HG02981 (cell line): ENCODE measurements around the gene EMP1.

Experiments
- ATAC-seq: cut with Tn5 transposase; IDR thresholded peaks from one replicate; pipeline ENCODE4 v1.9.1; 2021; ENCODE audit warnings: mild to moderate bottlenecking, moderate library complexity; ENCODE audit not compliant: unreplicated experiment

EMP1 gene

GRCh38 chr12:13218641-13219040 is 22.1 kb downstream of the EMP1 start:
- ATAC-seq: no peak

DNA sequence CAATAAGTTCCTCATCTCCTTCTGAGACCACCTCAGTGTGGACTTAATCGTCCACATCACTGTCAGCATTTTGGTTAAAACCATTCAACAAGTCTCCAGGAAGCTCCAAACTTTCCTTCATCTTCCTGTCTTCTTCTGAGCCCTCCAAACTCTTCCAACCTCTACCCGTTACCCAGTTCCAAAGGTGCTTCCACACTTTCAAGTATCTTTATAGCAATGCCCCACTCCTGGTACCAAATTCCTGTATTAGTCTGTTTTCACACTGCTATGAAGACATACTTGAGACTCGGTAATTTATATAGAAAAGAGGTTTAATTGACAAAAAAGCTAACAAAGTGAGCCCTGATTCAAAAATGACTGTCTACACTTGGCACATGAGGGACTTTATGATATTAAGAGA is 22.8 kb downstream of the EMP1 start:
- no peak for ATAC-seq

GRCh38 chr12:13220838-13221237 is 24.3 kb downstream of the EMP1 start:
- ATAC-seq: no peak

DNA sequence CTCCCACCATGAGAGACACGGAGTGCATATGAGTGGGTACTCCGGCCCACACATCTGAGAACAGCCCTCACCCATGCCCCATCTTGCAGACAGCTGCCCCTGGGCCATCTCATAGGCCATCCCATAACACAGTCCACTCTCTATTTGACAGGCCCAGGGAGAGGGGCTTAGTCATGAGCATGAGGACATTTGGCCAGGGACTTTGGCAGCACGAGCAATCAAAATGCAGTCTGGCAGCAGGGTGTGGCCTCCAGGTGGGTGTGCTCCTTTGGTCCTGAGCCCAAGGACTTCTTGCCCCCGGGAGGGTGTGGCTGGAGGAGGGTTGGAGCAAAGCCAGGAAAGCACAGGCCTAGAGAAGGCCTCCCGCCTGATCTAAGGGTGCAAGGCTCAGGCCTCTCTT is 25.6 kb downstream of the EMP1 start:
- ATAC-seq: no peak

- ATAC-seq: no peak
These were observed 26.8 kb downstream of the EMP1 start for GRCh38 chr12:13223179-13223804.

DNA sequence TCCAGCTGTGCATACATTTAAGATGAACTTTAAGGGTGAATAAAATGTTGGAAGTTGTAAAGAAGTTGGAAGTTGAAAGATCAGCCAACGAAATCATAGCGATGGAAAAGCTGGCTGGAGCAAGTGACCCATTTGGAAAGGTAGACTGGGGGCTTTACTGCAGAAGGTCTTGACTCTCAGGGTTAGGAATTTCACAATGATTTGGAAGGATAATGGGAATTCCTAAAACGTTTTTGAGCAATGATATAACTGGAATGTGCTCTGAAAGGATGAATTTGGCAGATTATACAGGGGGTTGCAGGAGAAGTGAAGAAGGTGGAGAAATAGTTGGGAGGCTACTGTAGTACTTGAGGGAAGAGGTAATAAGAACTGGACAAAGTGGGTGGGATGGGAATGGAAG is 27.4 kb downstream of the EMP1 start:
- ATAC-seq: no peak

DNA sequence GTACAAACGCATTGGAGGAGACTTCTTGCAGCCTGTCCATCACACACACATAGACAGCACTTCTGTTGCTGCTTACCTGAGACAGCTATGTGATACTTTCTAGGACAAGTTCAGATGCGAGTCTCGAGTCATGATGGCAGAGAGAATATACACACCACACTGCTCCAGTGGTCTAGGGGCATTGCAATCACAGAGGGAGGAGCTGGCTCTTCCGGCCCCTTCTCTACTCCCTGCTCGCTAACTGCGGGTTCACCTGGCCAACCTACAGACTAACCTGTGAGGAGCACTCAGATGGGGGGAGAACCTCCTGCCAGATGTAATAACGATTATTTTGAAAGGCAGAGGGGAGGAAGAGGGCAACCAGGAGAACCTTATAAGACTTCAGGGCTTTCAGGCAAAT is 30.7 kb downstream of the EMP1 start:
- no peak for ATAC-seq

DNA sequence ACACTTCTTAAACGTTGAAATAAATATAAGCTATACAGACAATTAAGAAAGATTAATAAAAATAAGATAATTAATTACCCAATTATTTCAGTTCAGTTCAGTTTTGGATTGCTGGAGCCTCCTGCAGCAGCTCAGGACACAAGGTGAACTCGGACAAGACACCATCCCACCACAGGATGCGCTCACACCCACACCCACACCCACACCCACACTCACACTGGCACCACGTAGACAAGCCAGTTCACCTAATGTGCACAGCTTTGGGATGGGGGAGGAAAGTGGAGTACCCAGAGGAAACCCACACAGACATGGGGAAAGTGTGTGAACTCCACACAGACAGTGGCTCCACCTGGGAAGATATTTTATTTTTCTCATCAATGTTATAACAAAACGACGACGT is 32.1 kb downstream of the EMP1 start:
- ATAC-seq: no peak

GRCh38 chr12:13229504-13229903 is 33.0 kb downstream of the EMP1 start:
- ATAC-seq: no peak

DNA sequence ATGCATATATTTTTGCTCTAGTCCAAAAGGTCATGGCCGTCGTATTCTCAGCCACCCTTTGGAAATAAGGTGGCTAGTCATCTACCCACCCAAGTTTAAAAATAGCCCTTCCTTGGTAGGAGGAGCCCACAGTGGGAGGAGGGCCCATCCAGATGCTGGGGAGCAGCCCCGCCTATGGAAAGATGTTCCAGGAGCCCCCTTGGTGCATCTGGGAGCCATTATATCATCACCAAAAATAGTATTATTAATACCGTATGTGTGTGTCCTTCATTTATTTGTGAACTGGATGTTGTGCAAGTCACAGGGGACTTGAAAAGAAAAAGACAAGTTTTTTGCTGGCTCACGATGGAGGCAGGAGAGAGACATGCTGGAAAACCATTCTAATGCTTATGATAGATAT is 34.0 kb downstream of the EMP1 start:
- no peak for ATAC-seq

GRCh38 chr12:13233830-13234641 is 37.5 kb downstream of the EMP1 start:
- no peak for ATAC-seq

GRCh38 chr12:13238204-13238603 is 41.7 kb downstream of the EMP1 start:
- no peak for ATAC-seq

DNA sequence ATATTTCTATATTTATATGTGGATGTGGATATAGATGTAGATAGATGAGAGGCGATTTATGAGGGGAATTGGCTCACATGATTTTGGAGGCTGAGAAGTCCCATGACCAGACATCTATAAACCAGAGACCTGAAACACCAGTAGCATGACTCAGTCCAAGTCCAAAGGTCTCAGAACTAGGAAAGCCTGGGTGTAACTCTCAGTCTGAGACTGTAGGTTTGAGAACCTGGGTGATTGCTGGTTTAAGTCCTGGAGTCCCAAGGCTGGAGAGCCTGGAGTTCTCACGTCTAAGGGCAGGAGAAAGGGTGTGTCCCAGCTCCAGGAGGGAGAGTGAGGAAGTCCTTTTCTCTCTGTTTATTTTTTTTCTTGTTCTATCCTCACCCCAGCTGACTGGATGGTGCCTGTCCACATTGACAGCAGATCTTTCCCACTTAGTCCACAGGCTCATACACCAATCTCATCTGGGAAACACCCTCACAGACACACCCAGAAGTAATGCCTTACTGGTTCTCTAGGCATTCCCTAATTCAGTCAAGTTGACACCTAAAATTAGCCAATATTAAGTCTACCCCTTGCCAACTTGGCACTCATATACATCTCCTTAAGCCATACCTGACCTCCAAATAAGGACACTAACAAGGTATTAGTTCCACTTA is 45.4 kb downstream of the EMP1 start:
- ATAC-seq: no peak

GRCh38 chr12:13242936-13243335 is 46.4 kb downstream of the EMP1 start:
- ATAC-seq: no peak

DNA sequence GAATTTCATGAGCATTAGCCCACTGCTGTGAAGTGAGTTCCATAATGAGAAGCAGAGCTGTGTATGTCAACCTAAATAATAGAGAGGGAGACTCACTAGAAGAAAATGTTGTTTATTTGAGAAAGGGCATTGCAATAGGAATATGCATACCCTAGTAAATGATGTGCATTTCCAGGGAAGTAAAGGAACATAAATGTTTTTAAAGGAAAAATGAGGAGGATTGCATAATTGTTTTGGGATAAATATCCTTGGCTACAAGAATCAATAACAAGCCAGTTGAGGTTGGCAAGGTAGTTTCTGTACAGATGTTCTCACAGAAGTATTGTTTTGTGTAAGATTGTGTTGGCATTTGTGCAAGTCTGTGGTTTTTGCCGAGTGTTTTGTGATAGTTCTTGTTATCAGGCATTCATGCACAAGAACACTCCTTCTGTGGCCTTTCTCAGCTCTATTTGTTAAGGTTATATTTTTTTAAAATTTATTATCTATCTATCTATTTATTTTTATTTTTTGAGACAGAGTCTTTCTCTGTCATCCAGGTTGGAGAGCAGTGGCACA is 47.1 kb downstream of the EMP1 start:
- no peak for ATAC-seq

GRCh38 chr12:13247596-13247995 is 51.1 kb downstream of the EMP1 start:
- no peak for ATAC-seq

DNA sequence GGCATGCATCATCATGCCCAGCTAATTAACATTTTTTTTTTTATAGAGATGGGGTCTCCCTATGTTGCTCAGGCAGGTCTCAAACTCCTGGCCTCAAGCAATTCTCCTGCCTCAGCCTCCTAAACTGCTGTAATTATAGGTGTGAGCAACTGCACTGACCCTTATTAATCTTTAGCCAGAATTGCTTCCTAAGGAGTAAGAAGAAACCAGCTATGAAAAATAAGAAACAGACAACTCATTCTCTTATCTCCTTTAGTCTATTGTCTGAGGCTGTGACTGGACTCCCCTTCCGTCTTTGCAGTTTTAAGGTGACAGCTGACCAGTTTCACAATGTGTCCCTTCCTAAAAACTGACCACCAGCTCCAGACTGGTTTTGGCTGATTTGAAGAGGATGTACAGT is 52.4 kb downstream of the EMP1 start:
- ATAC-seq: no peak

- ATAC-seq: no peak
These were observed 53.9 kb downstream of the EMP1 start for GRCh38 chr12:13250416-13250815.

DNA sequence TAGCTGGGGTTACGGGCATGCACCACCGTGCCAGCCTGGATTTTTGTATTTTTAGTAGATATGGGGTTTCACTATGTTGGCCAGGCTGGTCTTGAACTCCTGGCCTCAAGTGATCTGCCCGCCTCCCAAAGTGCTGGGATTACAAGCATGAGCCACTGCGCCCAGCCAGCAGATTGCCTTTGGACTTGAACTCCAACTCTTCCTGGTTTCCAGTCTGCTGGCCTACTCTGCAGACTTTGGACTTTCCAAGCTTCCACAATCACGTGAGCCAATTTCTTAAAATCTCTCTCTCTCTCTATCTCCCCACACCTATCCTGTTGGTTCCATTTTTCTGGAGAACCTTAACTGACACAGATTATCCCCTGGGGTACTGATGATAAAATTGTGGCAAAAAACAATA is 55.0 kb downstream of the EMP1 start:
- no peak for ATAC-seq

GRCh38 chr12:13252024-13252423 is 55.5 kb downstream of the EMP1 start:
- no peak for ATAC-seq

DNA sequence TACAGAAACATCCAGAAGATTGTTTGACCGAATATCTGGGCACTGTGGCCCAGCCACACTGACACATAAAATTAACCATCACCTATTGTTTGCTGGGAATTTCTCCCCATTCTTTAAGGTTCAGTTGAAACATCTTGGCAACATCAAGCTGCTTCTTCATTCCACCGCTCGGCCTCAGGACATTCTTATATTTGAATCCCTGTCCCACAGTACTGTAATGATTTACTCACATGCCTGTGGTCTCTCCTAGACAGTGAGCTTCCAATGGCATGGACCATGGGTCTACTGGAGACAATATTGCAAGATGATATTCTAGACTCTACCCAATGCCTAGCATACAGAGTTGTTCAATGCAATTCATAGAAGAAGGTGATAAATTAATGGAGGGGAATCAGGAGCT is 56.1 kb downstream of the EMP1 start:
- no peak for ATAC-seq
